ENCODE results near the gene KIF11.

KIF11 gene

DNA sequence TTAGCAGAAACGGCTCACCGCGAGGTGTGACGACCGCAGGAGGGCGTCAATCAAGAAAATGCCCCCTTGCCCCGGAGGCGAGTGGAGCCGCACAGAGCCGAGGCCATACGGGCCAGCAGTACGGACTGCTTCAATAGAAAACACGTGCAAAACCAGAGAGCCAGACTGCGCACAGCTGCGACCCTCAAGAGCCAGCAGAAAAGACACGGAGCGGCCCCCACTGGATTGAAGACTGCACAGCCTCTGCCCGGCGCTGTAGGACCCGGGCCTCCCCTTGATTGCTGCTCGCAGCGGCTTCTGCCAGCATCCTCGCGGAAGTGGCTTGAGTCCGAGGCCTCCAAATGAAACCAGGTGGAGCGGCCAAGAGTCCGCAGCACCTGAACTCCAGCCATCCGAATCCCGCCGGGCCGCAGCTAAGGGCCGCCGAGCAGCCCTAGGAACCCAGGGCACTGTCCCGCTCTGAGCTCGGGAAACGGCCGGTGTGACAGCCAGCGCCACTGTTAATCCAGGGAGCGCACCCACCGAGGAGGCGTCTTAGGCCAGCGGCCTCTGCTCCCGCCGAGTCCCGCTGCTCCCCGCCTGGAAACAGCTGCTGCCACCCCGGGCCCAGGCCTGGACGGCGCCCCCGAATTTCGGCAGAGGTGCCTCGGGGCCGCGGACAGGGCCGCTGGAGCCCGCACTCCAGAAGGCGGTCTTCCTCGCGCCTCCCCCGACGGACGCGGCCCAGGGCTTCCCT is 96.2 kb downstream of the KIF11 start:
- no peak for DNase-seq (ENCODE audit: low spot score)

DNA sequence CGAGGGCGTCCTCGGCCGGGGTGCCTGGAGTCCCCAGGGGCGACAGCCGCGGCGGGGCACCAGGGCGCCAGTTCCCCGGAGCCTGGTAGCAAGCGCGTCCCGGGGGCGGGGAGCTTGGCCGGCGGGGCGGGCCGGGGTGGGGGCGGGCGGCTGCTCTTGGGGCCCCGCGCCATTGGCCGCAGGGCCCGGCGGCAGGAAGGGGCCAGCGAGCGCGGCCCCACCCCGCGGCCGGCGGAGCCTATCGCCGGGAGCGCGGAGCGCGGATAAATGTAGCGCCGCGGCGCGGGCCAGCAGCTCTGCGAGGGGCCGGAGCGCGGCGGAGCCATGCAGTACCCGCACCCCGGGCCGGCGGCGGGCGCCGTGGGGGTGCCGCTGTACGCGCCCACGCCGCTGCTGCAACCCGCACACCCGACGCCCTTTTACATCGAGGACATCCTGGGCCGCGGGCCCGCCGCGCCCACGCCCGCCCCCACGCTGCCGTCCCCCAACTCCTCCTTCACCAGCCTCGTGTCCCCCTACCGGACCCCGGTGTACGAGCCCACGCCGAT is 96.8 kb downstream of the KIF11 start, which contains the start of gene HHEX:
Gene HHEX, plus strand, starts transcription at position 293 of the 548 bp plus-strand sequence. Its CDS starts 32 bp downstream, at position 325.
- in situ Hi-C loops (cut with MboI; ENCODE audit: low pct_unique_long_range_greater_than_20kb, low sequenced_read_pairs, unreplicated experiment) = no loop called here
- TF ChIP-seq, protein P1, sequence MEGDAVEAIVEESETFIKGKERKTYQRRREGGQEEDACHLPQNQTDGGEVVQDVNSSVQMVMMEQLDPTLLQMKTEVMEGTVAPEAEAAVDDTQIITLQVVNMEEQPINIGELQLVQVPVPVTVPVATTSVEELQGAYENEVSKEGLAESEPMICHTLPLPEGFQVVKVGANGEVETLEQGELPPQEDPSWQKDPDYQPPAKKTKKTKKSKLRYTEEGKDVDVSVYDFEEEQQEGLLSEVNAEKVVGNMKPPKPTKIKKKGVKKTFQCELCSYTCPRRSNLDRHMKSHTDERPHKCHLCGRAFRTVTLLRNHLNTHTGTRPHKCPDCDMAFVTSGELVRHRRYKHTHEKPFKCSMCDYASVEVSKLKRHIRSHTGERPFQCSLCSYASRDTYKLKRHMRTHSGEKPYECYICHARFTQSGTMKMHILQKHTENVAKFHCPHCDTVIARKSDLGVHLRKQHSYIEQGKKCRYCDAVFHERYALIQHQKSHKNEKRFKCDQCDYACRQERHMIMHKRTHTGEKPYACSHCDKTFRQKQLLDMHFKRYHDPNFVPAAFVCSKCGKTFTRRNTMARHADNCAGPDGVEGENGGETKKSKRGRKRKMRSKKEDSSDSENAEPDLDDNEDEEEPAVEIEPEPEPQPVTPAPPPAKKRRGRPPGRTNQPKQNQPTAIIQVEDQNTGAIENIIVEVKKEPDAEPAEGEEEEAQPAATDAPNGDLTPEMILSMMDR (IDR thresholded peaks at IDR 0.05; ENCODE audit: extremely low read depth, insufficient read depth, missing control alignments) = no peak
- peak; percentile 87 for DNase-seq (ENCODE audit: low spot score)

More for the DNA sequence above, 96.2 kb downstream of the KIF11 start:
- TF ChIP-seq, protein P1 (IDR thresholded peaks at IDR 0.05; ENCODE audit: extremely low read depth, insufficient read depth, missing control alignments) = no peak
- in situ Hi-C loops (cut with MboI; ENCODE audit: low pct_unique_long_range_greater_than_20kb, low sequenced_read_pairs, unreplicated experiment) = no loop called here

DNA sequence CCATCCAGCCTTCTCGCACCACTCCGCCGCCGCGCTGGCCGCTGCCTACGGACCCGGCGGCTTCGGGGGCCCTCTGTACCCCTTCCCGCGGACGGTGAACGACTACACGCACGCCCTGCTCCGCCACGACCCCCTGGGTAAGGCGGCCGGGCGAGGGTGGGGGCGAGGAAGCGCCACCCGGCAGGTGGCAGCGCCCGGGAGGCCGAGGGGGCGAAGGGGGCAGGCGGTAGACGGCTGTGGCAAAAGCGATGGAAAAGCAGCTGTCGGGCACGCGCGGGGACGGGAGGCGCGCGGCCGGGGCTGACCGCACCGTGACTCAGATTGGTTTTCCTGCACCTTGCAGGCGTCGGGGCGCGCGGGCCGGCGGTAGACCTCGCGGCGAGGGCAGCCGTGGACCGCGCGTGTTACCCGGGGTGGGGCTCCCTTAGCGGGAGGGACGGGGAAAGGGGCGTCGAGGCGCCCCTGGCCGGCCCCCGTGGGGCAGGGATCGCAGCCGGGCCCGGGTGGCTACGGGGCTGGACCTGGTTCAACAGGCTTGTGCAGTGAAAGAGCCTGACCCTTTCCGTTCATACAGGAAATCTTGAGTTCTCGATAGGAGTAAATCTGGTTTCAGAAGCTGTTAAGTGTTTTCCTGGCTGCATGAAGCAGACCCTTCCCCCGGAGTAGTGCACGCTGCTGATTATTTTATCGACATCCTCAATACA is 97.4 kb downstream of the KIF11 start:
- TF ChIP-seq, protein P1 (IDR thresholded peaks at IDR 0.05; ENCODE audit: extremely low read depth, insufficient read depth, missing control alignments) = no peak
- in situ Hi-C loops (cut with MboI; ENCODE audit: low pct_unique_long_range_greater_than_20kb, low sequenced_read_pairs, unreplicated experiment) = no loop called here
- peak; percentile 53 for DNase-seq (ENCODE audit: low spot score)

DNA sequence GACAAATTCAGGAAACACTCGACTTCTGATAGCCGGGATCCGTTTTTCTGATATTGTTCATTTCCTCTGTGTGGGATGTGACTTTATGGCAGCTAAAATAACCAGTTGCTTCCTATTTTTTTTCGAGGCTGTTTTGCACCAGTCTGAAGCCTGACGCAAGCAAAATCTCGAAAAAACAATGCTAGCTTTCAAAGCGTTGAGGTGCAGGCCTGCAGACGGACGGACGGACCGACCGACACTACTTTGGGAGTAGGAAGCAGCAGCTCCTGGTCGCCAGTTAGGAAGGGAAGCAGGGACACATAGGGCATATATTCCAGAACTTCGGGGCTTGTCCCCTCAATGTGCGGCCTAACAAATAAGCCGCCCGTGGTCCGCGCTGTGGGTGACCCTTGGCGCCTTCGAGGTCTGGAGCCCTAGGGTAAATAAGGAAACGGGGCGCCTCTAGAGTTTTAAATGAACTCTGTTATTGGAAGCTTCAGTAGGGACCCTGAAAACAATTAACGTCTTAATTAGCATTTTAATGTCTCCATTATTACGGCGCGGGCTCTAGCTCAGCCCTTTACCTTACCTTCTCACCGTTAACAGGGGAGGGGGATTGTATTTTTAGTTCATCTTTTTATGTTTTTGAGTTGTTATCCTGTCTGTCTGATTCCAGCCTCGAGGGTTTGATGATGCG is 98.1 kb downstream of the KIF11 start:
- DNase-seq (ENCODE audit: low spot score) = no peak
- TF ChIP-seq, protein P1 (IDR thresholded peaks at IDR 0.05; ENCODE audit: extremely low read depth, insufficient read depth, missing control alignments) = no peak
- in situ Hi-C loops (cut with MboI; ENCODE audit: low pct_unique_long_range_greater_than_20kb, low sequenced_read_pairs, unreplicated experiment) = no loop called here

DNA sequence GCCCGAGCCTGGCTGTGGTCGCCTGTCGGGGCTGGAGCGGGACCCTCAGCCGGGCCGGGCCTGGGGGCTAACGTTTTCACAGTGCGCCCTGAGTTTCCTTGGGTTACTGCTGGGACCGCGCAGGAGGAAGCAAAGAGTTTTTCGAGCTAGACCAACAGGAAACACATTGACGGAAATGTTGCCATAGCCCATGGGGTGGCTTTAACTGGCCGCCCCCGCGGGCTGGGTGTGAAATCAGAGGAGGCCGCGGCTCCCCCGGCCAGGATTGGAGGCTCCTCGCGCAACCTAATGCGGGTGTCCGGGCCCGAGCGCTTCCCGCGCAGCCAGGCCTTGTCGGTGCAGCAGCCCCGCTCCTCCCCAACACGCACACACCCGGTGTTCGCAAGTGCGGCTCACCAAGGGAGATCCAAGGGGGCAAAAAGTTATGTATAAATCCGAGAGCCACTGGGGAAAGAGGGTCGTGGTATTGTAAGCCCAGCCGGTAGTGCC is 98.7 kb downstream of the KIF11 start:
- in situ Hi-C loops (cut with MboI; ENCODE audit: low pct_unique_long_range_greater_than_20kb, low sequenced_read_pairs, unreplicated experiment) = no loop called here
- DNase-seq (ENCODE audit: low spot score) = peak; percentile 50
- TF ChIP-seq, protein P1 (IDR thresholded peaks at IDR 0.05; ENCODE audit: extremely low read depth, insufficient read depth, missing control alignments) = no peak

DNA sequence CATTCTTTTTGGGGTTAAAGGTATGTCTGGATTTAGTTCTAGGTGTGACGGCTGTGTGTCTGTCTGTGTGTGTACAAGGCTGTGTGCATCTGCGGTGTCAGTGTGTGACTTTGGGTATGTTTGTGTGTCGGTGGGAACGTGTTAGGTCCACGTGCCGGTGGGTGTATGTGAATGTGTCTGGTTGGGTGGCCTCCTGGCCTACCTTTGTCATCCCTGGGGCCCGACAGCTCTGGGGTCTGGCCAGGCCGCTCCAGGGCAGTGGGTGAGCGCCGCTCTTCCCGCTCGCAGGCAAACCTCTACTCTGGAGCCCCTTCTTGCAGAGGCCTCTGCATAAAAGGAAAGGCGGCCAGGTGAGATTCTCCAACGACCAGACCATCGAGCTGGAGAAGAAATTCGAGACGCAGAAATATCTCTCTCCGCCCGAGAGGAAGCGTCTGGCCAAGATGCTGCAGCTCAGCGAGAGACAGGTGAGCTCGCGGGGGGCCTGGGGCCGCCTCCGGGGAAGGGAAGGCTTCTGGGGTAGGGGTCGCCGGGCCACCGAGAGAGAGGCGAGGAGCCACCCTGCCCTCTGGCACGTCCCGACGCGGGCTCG is 99.2 kb downstream of the KIF11 start:
- DNase-seq (ENCODE audit: low spot score) = no peak
- TF ChIP-seq, protein P1 (IDR thresholded peaks at IDR 0.05; ENCODE audit: extremely low read depth, insufficient read depth, missing control alignments) = no peak
- in situ Hi-C loops (cut with MboI; ENCODE audit: low pct_unique_long_range_greater_than_20kb, low sequenced_read_pairs, unreplicated experiment) = no loop called here
